ENCODE results near the gene ROR2. TPM values are rescaled to one million over a fixed set of nuclear protein-coding genes. Genes with fewer than 3 reads are reported as not detected.

The ROR2 gene
- total and polyA plus RNA-seq, 2 of the 8 experiments (the other 6 are each of a cell fraction or from before 2014, with no cell fraction given), result 2.7 to 4.3 TPM

DNA sequence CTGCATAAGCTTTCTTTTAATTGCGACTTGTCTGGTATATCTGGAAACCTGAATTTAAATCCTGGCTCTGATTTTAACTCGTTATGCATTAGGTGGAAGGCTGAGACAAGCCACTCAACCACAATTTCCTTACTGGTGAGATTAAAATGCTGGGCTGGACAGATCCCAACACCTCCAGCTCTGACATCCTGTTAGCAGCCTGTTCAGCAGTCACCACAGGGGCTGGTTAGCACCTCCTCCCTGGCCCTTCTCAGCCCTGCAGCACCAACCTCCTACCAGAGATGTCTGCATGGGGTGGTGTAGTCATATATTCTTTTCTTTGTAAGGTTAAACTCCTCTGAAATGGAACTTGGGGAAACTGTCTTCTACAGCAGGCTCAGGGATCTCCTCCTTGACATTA, 369.9 kb downstream of the ROR2 start (continued):
- TF ChIP-seq, protein P1, sequence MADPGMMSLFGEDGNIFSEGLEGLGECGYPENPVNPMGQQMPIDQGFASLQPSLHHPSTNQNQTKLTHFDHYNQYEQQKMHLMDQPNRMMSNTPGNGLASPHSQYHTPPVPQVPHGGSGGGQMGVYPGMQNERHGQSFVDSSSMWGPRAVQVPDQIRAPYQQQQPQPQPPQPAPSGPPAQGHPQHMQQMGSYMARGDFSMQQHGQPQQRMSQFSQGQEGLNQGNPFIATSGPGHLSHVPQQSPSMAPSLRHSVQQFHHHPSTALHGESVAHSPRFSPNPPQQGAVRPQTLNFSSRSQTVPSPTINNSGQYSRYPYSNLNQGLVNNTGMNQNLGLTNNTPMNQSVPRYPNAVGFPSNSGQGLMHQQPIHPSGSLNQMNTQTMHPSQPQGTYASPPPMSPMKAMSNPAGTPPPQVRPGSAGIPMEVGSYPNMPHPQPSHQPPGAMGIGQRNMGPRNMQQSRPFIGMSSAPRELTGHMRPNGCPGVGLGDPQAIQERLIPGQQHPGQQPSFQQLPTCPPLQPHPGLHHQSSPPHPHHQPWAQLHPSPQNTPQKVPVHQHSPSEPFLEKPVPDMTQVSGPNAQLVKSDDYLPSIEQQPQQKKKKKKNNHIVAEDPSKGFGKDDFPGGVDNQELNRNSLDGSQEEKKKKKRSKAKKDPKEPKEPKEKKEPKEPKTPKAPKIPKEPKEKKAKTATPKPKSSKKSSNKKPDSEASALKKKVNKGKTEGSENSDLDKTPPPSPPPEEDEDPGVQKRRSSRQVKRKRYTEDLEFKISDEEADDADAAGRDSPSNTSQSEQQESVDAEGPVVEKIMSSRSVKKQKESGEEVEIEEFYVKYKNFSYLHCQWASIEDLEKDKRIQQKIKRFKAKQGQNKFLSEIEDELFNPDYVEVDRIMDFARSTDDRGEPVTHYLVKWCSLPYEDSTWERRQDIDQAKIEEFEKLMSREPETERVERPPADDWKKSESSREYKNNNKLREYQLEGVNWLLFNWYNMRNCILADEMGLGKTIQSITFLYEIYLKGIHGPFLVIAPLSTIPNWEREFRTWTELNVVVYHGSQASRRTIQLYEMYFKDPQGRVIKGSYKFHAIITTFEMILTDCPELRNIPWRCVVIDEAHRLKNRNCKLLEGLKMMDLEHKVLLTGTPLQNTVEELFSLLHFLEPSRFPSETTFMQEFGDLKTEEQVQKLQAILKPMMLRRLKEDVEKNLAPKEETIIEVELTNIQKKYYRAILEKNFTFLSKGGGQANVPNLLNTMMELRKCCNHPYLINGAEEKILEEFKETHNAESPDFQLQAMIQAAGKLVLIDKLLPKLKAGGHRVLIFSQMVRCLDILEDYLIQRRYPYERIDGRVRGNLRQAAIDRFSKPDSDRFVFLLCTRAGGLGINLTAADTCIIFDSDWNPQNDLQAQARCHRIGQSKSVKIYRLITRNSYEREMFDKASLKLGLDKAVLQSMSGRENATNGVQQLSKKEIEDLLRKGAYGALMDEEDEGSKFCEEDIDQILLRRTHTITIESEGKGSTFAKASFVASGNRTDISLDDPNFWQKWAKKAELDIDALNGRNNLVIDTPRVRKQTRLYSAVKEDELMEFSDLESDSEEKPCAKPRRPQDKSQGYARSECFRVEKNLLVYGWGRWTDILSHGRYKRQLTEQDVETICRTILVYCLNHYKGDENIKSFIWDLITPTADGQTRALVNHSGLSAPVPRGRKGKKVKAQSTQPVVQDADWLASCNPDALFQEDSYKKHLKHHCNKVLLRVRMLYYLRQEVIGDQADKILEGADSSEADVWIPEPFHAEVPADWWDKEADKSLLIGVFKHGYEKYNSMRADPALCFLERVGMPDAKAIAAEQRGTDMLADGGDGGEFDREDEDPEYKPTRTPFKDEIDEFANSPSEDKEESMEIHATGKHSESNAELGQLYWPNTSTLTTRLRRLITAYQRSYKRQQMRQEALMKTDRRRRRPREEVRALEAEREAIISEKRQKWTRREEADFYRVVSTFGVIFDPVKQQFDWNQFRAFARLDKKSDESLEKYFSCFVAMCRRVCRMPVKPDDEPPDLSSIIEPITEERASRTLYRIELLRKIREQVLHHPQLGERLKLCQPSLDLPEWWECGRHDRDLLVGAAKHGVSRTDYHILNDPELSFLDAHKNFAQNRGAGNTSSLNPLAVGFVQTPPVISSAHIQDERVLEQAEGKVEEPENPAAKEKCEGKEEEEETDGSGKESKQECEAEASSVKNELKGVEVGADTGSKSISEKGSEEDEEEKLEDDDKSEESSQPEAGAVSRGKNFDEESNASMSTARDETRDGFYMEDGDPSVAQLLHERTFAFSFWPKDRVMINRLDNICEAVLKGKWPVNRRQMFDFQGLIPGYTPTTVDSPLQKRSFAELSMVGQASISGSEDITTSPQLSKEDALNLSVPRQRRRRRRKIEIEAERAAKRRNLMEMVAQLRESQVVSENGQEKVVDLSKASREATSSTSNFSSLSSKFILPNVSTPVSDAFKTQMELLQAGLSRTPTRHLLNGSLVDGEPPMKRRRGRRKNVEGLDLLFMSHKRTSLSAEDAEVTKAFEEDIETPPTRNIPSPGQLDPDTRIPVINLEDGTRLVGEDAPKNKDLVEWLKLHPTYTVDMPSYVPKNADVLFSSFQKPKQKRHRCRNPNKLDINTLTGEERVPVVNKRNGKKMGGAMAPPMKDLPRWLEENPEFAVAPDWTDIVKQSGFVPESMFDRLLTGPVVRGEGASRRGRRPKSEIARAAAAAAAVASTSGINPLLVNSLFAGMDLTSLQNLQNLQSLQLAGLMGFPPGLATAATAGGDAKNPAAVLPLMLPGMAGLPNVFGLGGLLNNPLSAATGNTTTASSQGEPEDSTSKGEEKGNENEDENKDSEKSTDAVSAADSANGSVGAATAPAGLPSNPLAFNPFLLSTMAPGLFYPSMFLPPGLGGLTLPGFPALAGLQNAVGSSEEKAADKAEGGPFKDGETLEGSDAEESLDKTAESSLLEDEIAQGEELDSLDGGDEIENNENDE (IDR thresholded peaks at IDR 0.05; ENCODE audit: insufficient replicate concordance, low read length), result no peak
- TF ChIP-seq MAFK (IDR thresholded peaks at IDR 0.05; ENCODE audit: low read depth, low read length) (no peak), NANOG (IDR thresholded peaks at IDR 0.05; ENCODE audit: insufficient read depth, low read depth, low read length, poor library complexity, severe bottlenecking) (no peak), SIX5 (IDR thresholded peaks at IDR 0.05; ENCODE audit: low read depth, low read length) (no peak)

Data from H1 (cell line).